Mesothelial cell of epicardium (in vitro differentiated cells): ENCODE measurements around the gene MC5R. TPM values are rescaled to one million over a fixed set of nuclear protein-coding genes. Genes with fewer than 3 reads are reported as not detected.
"Not testable (repeated sequence)": the region's sequence is repeated elsewhere in the genome, so short reads cannot be mapped to it uniquely, and the experiment has no call there.

Experiments
- DNase-seq, 2 experiments: peaks; one replicate each; pipeline ENCODE4 v3.0.0; 2021; ENCODE audit warnings: low spot score in 2 of 2; ENCODE audit not compliant: unreplicated experiment in 2 of 2
- H3K27ac Mint-ChIP-seq: 2 replicates; pipeline ENCODE4 v1.8.0; 2021; ENCODE audit warnings: mixed read lengths
- H3K27me3 Mint-ChIP-seq: 2 replicates; pipeline ENCODE4 v1.8.0; 2021; ENCODE audit warnings: low read depth, mixed read lengths
- H3K36me3 Mint-ChIP-seq: 2 replicates; pipeline ENCODE4 v1.8.0; 2021; ENCODE audit warnings: mixed read lengths
- H3K4me1 Mint-ChIP-seq: 2 replicates; pipeline ENCODE4 v1.8.0; 2021; ENCODE audit warnings: mixed read lengths
- H3K4me3 Mint-ChIP-seq: 2 replicates; pipeline ENCODE4 v1.8.0; 2021; ENCODE audit warnings: mild to moderate bottlenecking, moderate library complexity, mixed read lengths
- H3K9me3 Mint-ChIP-seq: 2 replicates; pipeline ENCODE4 v1.8.0; 2021; ENCODE audit warnings: mixed read lengths
- CTCF ChIP-seq: fragments of 200-600 bp; sonication (generic); IDR thresholded peaks from one replicate; pipeline ENCODE4 v1.5.0; 2021; ENCODE audit warnings: antibody characterized with exemption; ENCODE audit not compliant: unreplicated experiment
- total RNA-seq: library from RNA; stranded (reverse); gene quantifications from 3 replicates; pipeline ENCODE4 v1.2.1, GENCODE V29; 2021

Gene MC5R
- total RNA-seq, 1 donor from 2014 or later = not detected

GRCh38 chr18:13836559-13836958, 12.6 kb downstream of the MC5R start:
- Mint-ChIP-seq H3K9me3 (peaks cover under 1% of the 10 kb centered on the region), H3K27me3 (peaks cover 4% of the 10 kb centered on the region), H3K36me3 (no peaks in the 10 kb centered on the region), H3K4me1 (no peaks in the 10 kb centered on the region), H3K4me3 (no peak overlapping the region), H3K27ac (no peak overlapping the region)
- no peak for TF ChIP-seq CTCF
- DNase-seq = no peak

GRCh38 chr18:13849791-13850190, 25.8 kb downstream of the MC5R start:
- Mint-ChIP-seq H3K27ac (no peak overlapping the region), H3K9me3 (peaks cover 55% of the 10 kb centered on the region), H3K4me3 (no peak overlapping the region), H3K36me3 (no peaks in the 10 kb centered on the region), H3K27me3 (no peaks in the 10 kb centered on the region), H3K4me1 (no peaks in the 10 kb centered on the region)
- TF ChIP-seq CTCF = no peak
- DNase-seq = no peak

GRCh38 chr18:13862898-13863297, 38.9 kb downstream of the MC5R start:
- H3K36me3 Mint-ChIP-seq, H3K27ac Mint-ChIP-seq, H3K4me1 Mint-ChIP-seq, H3K4me3 Mint-ChIP-seq, DNase-seq: not testable (repeated sequence)
- peaks cover 26% of the 10 kb centered on the region for H3K27me3 Mint-ChIP-seq
- peaks cover 32% of the 10 kb centered on the region for H3K9me3 Mint-ChIP-seq

GRCh38 chr18:13868501-13869271, 44.7 kb downstream of the MC5R start:
- Mint-ChIP-seq H3K36me3 (no peaks in the 10 kb centered on the region), H3K4me1 (no peaks in the 10 kb centered on the region), H3K4me3 (no peak overlapping the region), H3K27me3 (peaks cover 68% of the 10 kb centered on the region), H3K9me3 (no peaks in the 10 kb centered on the region), H3K27ac (no peak overlapping the region)
- no peak for TF ChIP-seq CTCF
- no peak for DNase-seq

GRCh38 chr18:13871701-13872100, 47.8 kb downstream of the MC5R start:
- no peak for TF ChIP-seq CTCF
- Mint-ChIP-seq H3K9me3 (no peaks in the 10 kb centered on the region), H3K27ac (no peak overlapping the region), H3K4me1 (no peaks in the 10 kb centered on the region), H3K27me3 (peaks cover 66% of the 10 kb centered on the region), H3K36me3 (no peaks in the 10 kb centered on the region), H3K4me3 (no peak overlapping the region)
- DNase-seq = no peak

- H3K4me1 Mint-ChIP-seq = no peaks in the 10 kb centered on the region
- DNase-seq = no peak
- no peak overlapping the region for H3K4me3 Mint-ChIP-seq
- no peak overlapping the region for H3K27ac Mint-ChIP-seq
- no peak for TF ChIP-seq CTCF
- no peaks in the 10 kb centered on the region for H3K9me3 Mint-ChIP-seq
- H3K36me3 Mint-ChIP-seq = no peaks in the 10 kb centered on the region
- peaks cover 59% of the 10 kb centered on the region for H3K27me3 Mint-ChIP-seq
Measured at GRCh38 chr18:13872373-13872772, 48.4 kb downstream of the MC5R start.
